Lower lobe of right lung (tissue), 2 donors: ENCODE data around the gene KCTD11. TPM values are rescaled to one million over a fixed set of nuclear protein-coding genes. Genes with fewer than 3 reads are reported as not detected.
"Not testable (repeated sequence)": the region's sequence is repeated elsewhere in the genome, so short reads cannot be mapped to it uniquely, and the experiment has no call there.

ENCODE experiments used
- ATAC-seq, 2 donors: fragments of 200-7000 bp; cut with Tn5 transposase; one replicate each; pipeline ENCODE4 v1.9.1; 2020 to 2022; ENCODE audit warnings: mild to moderate bottlenecking in 2 of 2, moderate library complexity in 2 of 2
- DNase-seq: peaks from one replicate; pipeline ENCODE4 v3.0.0-alpha.2; 2020
- H3K27ac ChIP-seq: fragments of 200-600 bp; one replicate; pipeline ENCODE4 v1.8.0; 2022
- H3K27me3 ChIP-seq: fragments of 200-600 bp; one replicate; pipeline ENCODE4 v1.8.0; 2022; ENCODE audit warnings: low read depth
- H3K36me3 ChIP-seq: fragments of 200-600 bp; one replicate; pipeline ENCODE4 v1.8.0; 2022; ENCODE audit warnings: mild to moderate bottlenecking
- H3K4me1 ChIP-seq: fragments of 200-600 bp; one replicate; pipeline ENCODE4 v1.8.0; 2022
- H3K4me3 ChIP-seq: fragments of 200-600 bp; one replicate; pipeline ENCODE4 v1.8.0; 2022; ENCODE audit warnings: mild to moderate bottlenecking
- H3K9me3 ChIP-seq: fragments of 200-600 bp; one replicate; pipeline ENCODE4 v1.8.0; 2022
- intact Hi-C: fragments of 100-400 bp; cut with DNase I; formaldehyde crosslinking; loops from one replicate; pipeline ENCODE4 v1.11.0; 2022
- total RNA-seq: library from RNA; stranded (reverse); fragmentation: NEBNext Ultra II Directional; extraction: Animal tissue kit (Norgen Biotek cat#: 25700); gene quantifications from one replicate; pipeline ENCODE4 v1.2.1, GENCODE V29; 2021
- TF ChIP-seq, protein P1 (sequence below): fragments of 200-600 bp; IDR thresholded peaks from one replicate; pipeline ENCODE4 v1.8.0; 2022; ENCODE audit warnings: antibody characterized with exemption, mild to moderate bottlenecking
- donor health status: DM: no; HTN: yes; CAD: no; lungs with severe emphysema.

Gene KCTD11
- total RNA-seq, 1 donor from 2014 or later = 11.0 TPM

DNA sequence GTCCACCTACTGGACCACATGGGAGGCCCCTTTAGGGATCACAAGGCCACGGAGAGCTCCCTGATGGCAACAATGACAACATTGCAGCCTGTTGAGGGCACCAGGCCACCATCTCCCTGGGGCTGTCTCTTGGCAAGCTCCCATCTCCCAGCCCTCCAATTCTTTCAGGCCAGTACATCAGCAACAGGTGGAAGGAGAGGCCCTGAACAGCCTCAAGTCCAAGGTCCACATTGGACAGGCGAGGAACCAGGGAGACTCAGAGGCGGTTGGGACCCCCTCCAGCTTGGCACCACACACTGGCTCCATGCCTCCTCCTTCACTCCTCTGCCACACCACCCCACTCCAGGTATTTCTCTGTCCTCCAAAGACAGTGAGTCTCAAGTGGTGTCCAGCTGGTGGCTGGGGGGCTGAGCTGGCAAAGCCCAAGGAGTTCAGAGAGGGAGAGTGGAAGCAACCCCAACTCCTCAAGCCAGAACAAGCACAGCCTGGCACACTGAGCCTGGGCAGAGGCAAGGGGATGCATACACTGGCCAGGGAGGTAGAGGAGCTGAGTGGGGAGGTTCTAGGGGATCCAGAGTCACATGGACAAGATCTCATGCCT, 16.9 kb upstream of the KCTD11 start:
- ATAC-seq (no peak), DNase-seq (no peak)
- TF ChIP-seq, protein P1, sequence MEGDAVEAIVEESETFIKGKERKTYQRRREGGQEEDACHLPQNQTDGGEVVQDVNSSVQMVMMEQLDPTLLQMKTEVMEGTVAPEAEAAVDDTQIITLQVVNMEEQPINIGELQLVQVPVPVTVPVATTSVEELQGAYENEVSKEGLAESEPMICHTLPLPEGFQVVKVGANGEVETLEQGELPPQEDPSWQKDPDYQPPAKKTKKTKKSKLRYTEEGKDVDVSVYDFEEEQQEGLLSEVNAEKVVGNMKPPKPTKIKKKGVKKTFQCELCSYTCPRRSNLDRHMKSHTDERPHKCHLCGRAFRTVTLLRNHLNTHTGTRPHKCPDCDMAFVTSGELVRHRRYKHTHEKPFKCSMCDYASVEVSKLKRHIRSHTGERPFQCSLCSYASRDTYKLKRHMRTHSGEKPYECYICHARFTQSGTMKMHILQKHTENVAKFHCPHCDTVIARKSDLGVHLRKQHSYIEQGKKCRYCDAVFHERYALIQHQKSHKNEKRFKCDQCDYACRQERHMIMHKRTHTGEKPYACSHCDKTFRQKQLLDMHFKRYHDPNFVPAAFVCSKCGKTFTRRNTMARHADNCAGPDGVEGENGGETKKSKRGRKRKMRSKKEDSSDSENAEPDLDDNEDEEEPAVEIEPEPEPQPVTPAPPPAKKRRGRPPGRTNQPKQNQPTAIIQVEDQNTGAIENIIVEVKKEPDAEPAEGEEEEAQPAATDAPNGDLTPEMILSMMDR = no peak
- Histone ChIP-seq H3K27me3 (peaks cover 12% of the 10 kb centered on the region), H3K27ac (no peak overlapping the region), H3K9me3 (no peaks in the 10 kb centered on the region), H3K4me3 (no peak overlapping the region), H3K36me3 (no peaks in the 10 kb centered on the region), H3K4me1 (peaks cover 12% of the 10 kb centered on the region)
- intact Hi-C loops = no loop called here

DNA sequence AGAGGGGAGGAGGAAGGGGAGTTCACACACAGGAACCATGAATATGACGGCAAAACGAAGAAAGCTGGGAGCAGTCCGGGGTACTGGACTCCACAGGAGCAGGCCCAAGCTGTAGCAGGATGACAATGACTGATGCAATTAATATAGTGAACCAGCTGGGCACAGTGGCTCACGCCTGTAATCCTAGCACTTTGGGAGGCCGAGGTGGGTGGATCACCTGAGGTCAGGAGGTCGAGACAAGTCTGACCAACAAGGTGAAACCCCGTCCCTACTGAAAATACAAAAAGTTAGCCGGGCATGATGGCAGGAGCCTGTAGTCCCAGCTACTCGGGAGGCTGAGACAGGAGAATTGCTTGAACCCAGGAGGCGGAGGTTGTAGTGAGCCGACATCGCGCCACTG, 16.2 kb upstream of the KCTD11 start:
- H3K36me3 ChIP-seq, DNase-seq, H3K4me1 ChIP-seq, H3K4me3 ChIP-seq, H3K9me3 ChIP-seq, intact Hi-C loops, ATAC-seq: not testable (repeated sequence)
- Histone ChIP-seq H3K27ac (peak overlapping the region; percentile 53), H3K27me3 (peaks cover 12% of the 10 kb centered on the region)

DNA sequence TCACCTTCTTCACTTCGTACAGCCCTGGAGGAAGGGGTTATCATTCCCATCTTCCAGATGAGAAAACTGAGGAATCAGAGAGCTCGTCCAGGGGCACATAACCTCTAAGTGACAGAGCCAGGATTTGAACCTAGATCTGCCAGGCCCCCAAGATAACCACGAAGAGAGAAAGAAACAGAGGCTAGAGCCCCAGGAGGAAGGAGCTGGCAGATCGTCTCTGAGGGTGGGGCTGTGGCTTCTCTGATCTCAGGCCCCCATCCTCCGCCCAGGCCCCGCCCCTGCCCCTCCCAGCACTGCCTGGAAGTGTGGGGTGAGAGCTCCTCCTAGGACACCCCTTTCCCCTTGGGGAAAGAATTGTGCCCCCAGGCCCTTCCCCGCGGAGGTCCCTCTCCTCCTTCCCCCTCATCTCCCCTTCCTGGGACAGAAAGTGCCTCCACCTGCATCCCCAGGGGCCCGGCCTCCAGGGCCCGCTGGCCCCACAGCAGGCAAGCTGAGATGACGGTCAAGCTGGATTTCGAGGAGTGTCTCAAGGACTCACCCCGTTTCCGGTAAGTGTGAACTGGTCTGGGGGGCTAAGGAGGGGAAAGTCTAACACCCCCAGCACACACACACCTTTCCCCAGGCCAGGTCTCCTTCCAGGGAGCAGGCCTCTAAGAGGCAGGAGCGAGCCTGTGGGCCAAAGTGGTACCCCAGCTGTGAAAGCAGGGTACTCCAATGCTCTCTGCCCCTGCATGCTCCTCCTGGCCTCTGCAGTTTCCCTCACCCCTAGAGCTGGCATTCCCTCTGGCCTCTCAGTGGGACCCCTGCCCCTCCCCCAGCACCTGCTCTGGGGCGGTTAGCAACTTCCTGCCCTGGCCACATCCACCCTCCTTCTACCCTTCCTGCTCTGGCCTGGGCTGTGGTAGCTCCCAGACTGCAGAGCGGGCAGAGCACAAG, 15.5 kb upstream of the KCTD11 start, which contains the start of gene ACAP1:
TSS of gene ACAP1 (plus strand) at position 290 of the 936 bp plus-strand sequence. CDS start at position 496, 206 bp downstream.
- DNase-seq (peak; percentile 71), ATAC-seq (peak; percentile 74 to 85)
- intact Hi-C loops = no loop called here
- H3K4me3 ChIP-seq = peak within 1 kb of the TSS; percentile 49
- H3K27me3 ChIP-seq = peaks cover 12% of the 10 kb centered on the region
- peak within 1 kb of the TSS; percentile 53 for H3K27ac ChIP-seq
- peaks cover 3% of the 10 kb centered on the region for H3K4me1 ChIP-seq
- H3K9me3 ChIP-seq = no peaks in the 10 kb centered on the region
- TF ChIP-seq, protein P1 = no peak
- peaks cover 2% of the 10 kb centered on the region for H3K36me3 ChIP-seq

DNA sequence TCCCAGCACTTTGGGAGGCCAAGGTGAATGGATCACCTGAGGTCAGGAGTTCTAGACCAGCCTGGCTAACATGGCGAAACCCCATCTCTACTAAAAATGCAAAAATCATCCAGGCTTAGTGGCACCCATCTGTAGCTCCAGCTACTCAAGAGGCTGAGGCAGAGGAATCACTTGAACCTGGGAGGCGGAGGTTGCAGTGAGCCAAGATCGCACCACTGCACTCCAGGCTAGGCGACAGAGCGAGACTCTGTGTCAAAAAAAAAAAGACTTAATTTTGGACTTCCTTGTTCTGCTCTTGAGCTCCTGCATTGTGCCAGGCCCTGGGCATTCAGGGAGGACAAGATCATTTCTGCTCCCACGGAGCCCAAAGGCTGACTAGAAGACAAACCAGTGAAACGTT, 14.4 kb upstream of the KCTD11 start:
- H3K27ac ChIP-seq, H3K4me1 ChIP-seq, DNase-seq, ATAC-seq, H3K9me3 ChIP-seq, intact Hi-C loops: not testable (repeated sequence)
- peaks cover 11% of the 10 kb centered on the region for H3K36me3 ChIP-seq
- peak overlapping the region; percentile 49 for H3K4me3 ChIP-seq
- H3K27me3 ChIP-seq = peaks cover 21% of the 10 kb centered on the region

DNA sequence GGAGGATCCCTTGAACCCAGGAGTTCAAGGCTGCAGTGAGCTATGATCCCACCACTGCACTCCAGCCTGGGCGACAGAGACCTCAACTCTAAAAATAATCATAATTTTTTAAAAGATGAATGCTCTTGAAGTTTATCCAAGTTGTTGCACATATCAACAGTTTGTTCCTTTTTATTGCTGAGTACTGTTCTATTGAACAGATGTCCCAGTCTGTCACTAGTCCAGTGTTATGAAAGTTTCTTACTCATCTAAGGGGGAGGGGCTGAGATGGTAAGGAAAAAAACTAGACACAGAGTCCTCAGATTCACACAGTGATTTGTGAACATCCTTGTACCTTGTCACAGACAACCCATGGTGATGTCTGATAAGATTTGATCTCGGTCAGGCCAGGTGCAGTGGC, 11.8 kb upstream of the KCTD11 start:
- TF ChIP-seq, protein P1 = no peak
- Histone ChIP-seq H3K36me3 (peaks cover 11% of the 10 kb centered on the region), H3K4me1 (peaks cover 3% of the 10 kb centered on the region), H3K9me3 (no peaks in the 10 kb centered on the region), H3K4me3 (no peak overlapping the region), H3K27me3 (peaks cover 21% of the 10 kb centered on the region), H3K27ac (no peak overlapping the region)
- intact Hi-C loops = no loop called here
- no peak for DNase-seq
- no peak for ATAC-seq

DNA sequence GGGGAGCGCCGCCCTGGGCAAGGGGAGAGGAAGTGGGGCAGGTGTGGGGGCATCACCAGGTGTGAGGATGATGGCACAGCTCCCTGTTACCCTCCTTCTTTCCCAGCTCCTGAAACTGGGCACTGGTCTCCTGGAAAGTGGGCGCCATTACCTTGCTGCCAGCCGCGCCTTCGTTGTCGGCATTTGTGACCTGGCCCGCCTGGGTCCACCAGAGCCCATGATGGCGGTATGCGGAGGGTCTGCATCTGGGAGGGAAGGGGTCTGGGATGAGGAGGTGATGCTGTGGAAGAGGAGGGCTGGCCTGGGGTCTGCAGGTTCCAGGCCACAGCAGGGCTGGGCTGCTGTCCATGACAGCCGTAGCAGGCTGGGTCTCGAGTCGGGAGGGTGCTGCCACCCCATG, 10.1 kb upstream of the KCTD11 start:
- Histone ChIP-seq H3K4me3 (no peak overlapping the region), H3K27ac (no peak overlapping the region), H3K9me3 (no peaks in the 10 kb centered on the region), H3K27me3 (peaks cover 10% of the 10 kb centered on the region), H3K36me3 (peaks cover 11% of the 10 kb centered on the region), H3K4me1 (peaks cover 3% of the 10 kb centered on the region)
- ATAC-seq (no peak), DNase-seq (no peak)
- intact Hi-C loops = no loop called here
- TF ChIP-seq, protein P1 = no peak
